Mucosa of descending colon (tissue), 3 donors: ENCODE data around the gene DNAH8. TPM values are rescaled to one million over a fixed set of nuclear protein-coding genes. Genes with fewer than 3 reads are reported as not detected.

Experiments
- ATAC-seq: fragments of 200-7000 bp; cut with Tn5 transposase; one replicate; pipeline ENCODE4 v1.9.1; 2020; ENCODE audit warnings: mild to moderate bottlenecking, moderate library complexity
- DNase-seq, 3 donors: peaks; one replicate each; pipeline ENCODE4 v3.0.0-alpha.2; 2020
- H3K36me3 ChIP-seq: fragments of 200-600 bp; one replicate; pipeline ENCODE4 v1.8.0; 2021; ENCODE audit warnings: low read depth, mild to moderate bottlenecking
- H3K4me1 ChIP-seq: fragments of 200-600 bp; one replicate; pipeline ENCODE4 v1.8.0; 2021; ENCODE audit warnings: low read depth, mild to moderate bottlenecking
- H3K4me3 ChIP-seq: fragments of 200-600 bp; one replicate; pipeline ENCODE4 v1.8.0; 2021; ENCODE audit warnings: mild to moderate bottlenecking
- H3K9me3 ChIP-seq: fragments of 200-600 bp; one replicate; pipeline ENCODE4 v1.8.0; 2021; ENCODE audit warnings: mild to moderate bottlenecking
- CTCF ChIP-seq: fragments of 200-600 bp; IDR thresholded peaks from one replicate; pipeline ENCODE4 v1.8.0; 2022; ENCODE audit warnings: antibody characterized with exemption, mild to moderate bottlenecking
- intact Hi-C, 2 donors: fragments of 100-400 bp; cut with DNase I in 1 of 2; cut with micrococcal nuclease in 1 of 2; formaldehyde crosslinking; loops; one replicate each; pipeline versions ENCODE4 v1.11.0 to v1.11.1; 2022; cut with DNase I, micrococcal nuclease
- total RNA-seq, 3 donors: library from RNA; stranded (reverse); fragmentation: NEBNext Ultra II Directional in 2 of 3; extraction: Animal tissue kit (Norgen Biotek cat#: 25700) in 2 of 3; gene quantifications; one replicate each; pipeline versions ENCODE4 v1.2.1 to v1.2.4, GENCODE V29; 2021 to 2023
- donor health status: DM: no; HTN: no; CAD: no; lungs with moderate emphysema.
- donor health status: DM: no; HTN: no; CAD: no.
- donor health status: DM: no; HTN: yes; CAD: no.

Gene DNAH8
- total RNA-seq, 3 donors from 2014 or later: 0.03 TPM; not detected in 1

- no peak for DNase-seq
- ATAC-seq: no peak
- intact Hi-C loops: no loop called here
- H3K4me1 ChIP-seq: no peaks in the 10 kb centered on the region
- H3K4me3 ChIP-seq: no peak overlapping the region
- TF ChIP-seq CTCF: no peak
- no peaks in the 10 kb centered on the region for H3K9me3 ChIP-seq
- no peaks in the 10 kb centered on the region for H3K36me3 ChIP-seq
Observed at GRCh38 chr6:38805127-38805655, 90.1 kb downstream of the DNAH8 start.

- Histone ChIP-seq H3K9me3 (no peaks in the 10 kb centered on the region), H3K4me1 (no peaks in the 10 kb centered on the region), H3K4me3 (no peak overlapping the region), H3K36me3 (no peaks in the 10 kb centered on the region)
- no peak for TF ChIP-seq CTCF
- ATAC-seq: no peak
- intact Hi-C loops: no loop called here
- DNase-seq: no peak
Observed at GRCh38 chr6:38805692-38806091, 90.6 kb downstream of the DNAH8 start.

DNA sequence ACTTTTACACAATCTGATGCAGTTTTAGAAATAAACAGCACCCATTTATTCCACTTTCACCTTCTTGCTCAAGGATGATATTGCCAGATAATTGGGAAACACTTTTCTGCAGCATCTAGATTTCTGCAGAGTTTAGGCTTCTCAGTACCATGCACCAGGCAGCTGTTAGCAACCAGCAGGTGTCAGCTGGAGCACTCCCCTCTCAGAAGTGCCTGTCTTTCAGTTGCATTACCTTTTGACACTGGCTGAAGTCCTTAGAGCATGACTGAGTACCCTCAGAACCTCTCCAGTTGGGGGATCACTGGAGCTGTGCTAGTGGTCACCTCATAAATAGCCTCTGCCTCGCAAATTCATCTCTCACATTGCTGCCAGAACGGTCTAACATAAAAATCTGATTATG is 91.2 kb downstream of the DNAH8 start:
- ATAC-seq: no peak
- no peaks in the 10 kb centered on the region for H3K9me3 ChIP-seq
- intact Hi-C loops: no loop called here
- TF ChIP-seq CTCF: no peak
- no peaks in the 10 kb centered on the region for H3K36me3 ChIP-seq
- no peak overlapping the region for H3K4me3 ChIP-seq
- no peaks in the 10 kb centered on the region for H3K4me1 ChIP-seq
- DNase-seq: no peak

- Histone ChIP-seq H3K4me1 (no peaks in the 10 kb centered on the region), H3K36me3 (no peaks in the 10 kb centered on the region), H3K9me3 (no peaks in the 10 kb centered on the region), H3K4me3 (no peak overlapping the region)
- no peak for DNase-seq
- TF ChIP-seq CTCF: no peak
- intact Hi-C loops: no loop called here
- no peak for ATAC-seq
Observed at GRCh38 chr6:38806833-38807232, 91.7 kb downstream of the DNAH8 start.

GRCh38 chr6:38808039-38808438 is 92.9 kb downstream of the DNAH8 start:
- no peaks in the 10 kb centered on the region for H3K4me1 ChIP-seq
- intact Hi-C loops: no loop called here
- no peaks in the 10 kb centered on the region for H3K36me3 ChIP-seq
- DNase-seq (no peak), ATAC-seq (no peak)
- no peaks in the 10 kb centered on the region for H3K9me3 ChIP-seq
- H3K4me3 ChIP-seq: no peak overlapping the region
- no peak for TF ChIP-seq CTCF
